HEK293 (cell line): ENCODE results near the gene REPS2.

Experiments
- CTCF ChIA-PET: fragments of 350-600 bp; formaldehyde crosslinking; extraction: SDS; loops from one replicate; lab custom pipeline; 2021; ENCODE audit warnings: antibody characterized with exemption; lab: Yijun Ruan, JAX
- POLR2A ChIA-PET: fragments of 300-600 bp; formaldehyde crosslinking; extraction: SDS; loops from one replicate; lab custom pipeline; 2020; ENCODE audit warnings: antibody characterized with exemption, inconsistent platforms; lab: Yijun Ruan, JAX
- H3K27ac ChIP-seq: fragments of 200-500 bp; sonication (Bioruptor generic); 2 replicates; pipeline ENCODE4 v1.5.1; 2014; ENCODE audit warnings: low read depth, low read length, control low read depth, inconsistent platforms; ENCODE audit errors: extremely low read depth
- H3K36me3 ChIP-seq, 2 experiments: fragments of 200-500 bp in 1 of 2; sonication (Bioruptor generic) in 1 of 2; 1 replicate in 1 of 2; 2 replicates in 1 of 2; pipeline ENCODE4 v1.5.1; 2014 to 2017; ENCODE audit warnings: inconsistent platforms in 2 of 2, low read length in 2 of 2; ENCODE audit not compliant: control insufficient read depth in 2 of 2, insufficient read depth in 1 of 2
- H3K4me1 ChIP-seq: fragments of 200-500 bp; sonication (Bioruptor generic); 2 replicates; pipeline ENCODE4 v1.5.1; 2014; ENCODE audit warnings: mild to moderate bottlenecking, low read length, inconsistent platforms; ENCODE audit not compliant: control insufficient read depth, insufficient read depth
- H3K4me3 ChIP-seq: 2 replicates; pipeline ENCODE4 v1.5.1; 2011; ENCODE audit warnings: low read depth, mild to moderate bottlenecking, control low read depth, low read length, moderate library complexity
- H3K9me3 ChIP-seq: fragments of 200-500 bp; sonication (Bioruptor generic); 2 replicates; pipeline ENCODE4 v1.5.1; 2014; ENCODE audit warnings: low read depth, low read length, inconsistent platforms; ENCODE audit not compliant: control insufficient read depth, insufficient read depth
- GLIS1 ChIP-seq: fragments of 450-650 bp; formaldehyde crosslinking; IDR thresholded peaks from 2 replicates; pipeline ENCODE4 v1.5.1; 2016; ENCODE audit warnings: missing biosample characterization, missing genetic modification characterization
- HOXD13 ChIP-seq: sonication (generic); formaldehyde crosslinking; IDR thresholded peaks from 2 replicates; pipeline ENCODE4 v1.8.0; 2022; ENCODE audit warnings: missing genetic modification reagents, borderline replicate concordance
- ZFP3 ChIP-seq: fragments of 450-650 bp; formaldehyde crosslinking; IDR thresholded peaks from 2 replicates; pipeline ENCODE4 v1.5.1; 2016; ENCODE audit warnings: low read depth, missing biosample characterization, missing genetic modification characterization
- ZIC2 ChIP-seq: fragments of 450-650 bp; formaldehyde crosslinking; IDR thresholded peaks from 2 replicates; pipeline ENCODE4 v1.5.1; 2016; ENCODE audit warnings: missing biosample characterization, missing genetic modification characterization
- ZNF132 ChIP-seq: fragments of 450-650 bp; formaldehyde crosslinking; IDR thresholded peaks from 2 replicates; pipeline ENCODE4 v1.5.1; 2017; ENCODE audit warnings: missing biosample characterization, missing genetic modification characterization, borderline replicate concordance
- ZNF140 ChIP-seq: fragments of 450-650 bp; formaldehyde crosslinking; IDR thresholded peaks from 2 replicates; pipeline ENCODE4 v1.5.1; 2016; ENCODE audit warnings: missing biosample characterization, missing genetic modification characterization
- ZNF174 ChIP-seq: fragments of 450-650 bp; formaldehyde crosslinking; IDR thresholded peaks from 2 replicates; pipeline ENCODE4 v1.5.0; 2017; ENCODE audit warnings: missing biosample characterization, mild to moderate bottlenecking, missing genetic modification characterization
- ZNF48 ChIP-seq: fragments of 450-650 bp; formaldehyde crosslinking; IDR thresholded peaks from 2 replicates; pipeline ENCODE4 v1.5.1; 2016; ENCODE audit warnings: missing biosample characterization, missing genetic modification characterization
- TF ChIP-seq, protein P1 (sequence below): fragments of 450-650 bp; formaldehyde crosslinking; IDR thresholded peaks from 2 replicates; pipeline ENCODE4 v1.5.1; 2017; ENCODE audit warnings: missing biosample characterization, missing genetic modification characterization
- TF ChIP-seq, protein P2 (sequence below): fragments of 450-650 bp; formaldehyde crosslinking; IDR thresholded peaks from 2 replicates; pipeline ENCODE4 v1.5.0; 2017; ENCODE audit warnings: missing biosample characterization, missing genetic modification characterization, borderline replicate concordance
- TF ChIP-seq, protein P3 (sequence below): fragments of 450-650 bp; formaldehyde crosslinking; IDR thresholded peaks from 2 replicates; pipeline ENCODE4 v1.5.1; 2016; ENCODE audit warnings: missing biosample characterization, missing genetic modification characterization
- TF ChIP-seq, protein P4 (sequence below): fragments of 450-650 bp; formaldehyde crosslinking; IDR thresholded peaks from 2 replicates; pipeline ENCODE4 v1.5.1; 2016; ENCODE audit warnings: missing biosample characterization, missing genetic modification characterization, low read depth
- TF ChIP-seq, protein P5 (sequence below): fragments of 450-650 bp; formaldehyde crosslinking; IDR thresholded peaks from 2 replicates; pipeline ENCODE4 v1.5.1; 2016; ENCODE audit warnings: missing biosample characterization, missing genetic modification characterization
- TF ChIP-seq, protein P6 (sequence below): fragments of 450-650 bp; formaldehyde crosslinking; IDR thresholded peaks from 2 replicates; pipeline ENCODE4 v1.5.1; 2016; ENCODE audit warnings: missing biosample characterization, missing genetic modification characterization
- TF ChIP-seq, protein P7 (sequence below): fragments of 450-650 bp; formaldehyde crosslinking; IDR thresholded peaks from 2 replicates; pipeline ENCODE4 v1.5.1; 2016; ENCODE audit warnings: missing biosample characterization, missing genetic modification characterization
- TF ChIP-seq, protein P8 (sequence below): fragments of 450-650 bp; formaldehyde crosslinking; IDR thresholded peaks from 2 replicates; pipeline ENCODE4 v1.5.1; 2016; ENCODE audit warnings: missing biosample characterization, missing genetic modification characterization

Gene REPS2

DNA sequence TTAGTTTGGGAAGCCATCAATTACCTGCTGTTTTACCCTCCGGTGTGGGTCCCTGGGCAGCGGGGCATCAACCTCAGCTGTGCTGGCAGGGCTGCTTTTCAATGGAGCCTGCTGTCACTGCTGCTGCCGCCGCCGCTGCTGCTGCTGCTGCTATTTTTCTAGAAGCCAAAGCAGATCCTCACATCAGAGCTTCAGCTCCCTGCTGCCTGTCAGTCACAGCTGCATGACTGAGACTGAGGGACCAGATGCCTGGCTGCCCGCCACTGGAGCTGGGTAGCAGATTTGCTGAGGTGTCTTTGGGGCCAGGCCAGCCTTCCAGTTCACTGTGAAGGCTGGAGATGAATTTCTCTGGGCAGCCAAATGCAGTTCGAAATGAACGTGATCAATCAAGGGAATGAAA lies 228.2 kb downstream of the REPS2 start (continued):
- no peak for TF ChIP-seq ZIC2 (tag by site-specific recombination)
- no peak for TF ChIP-seq ZNF140

DNA sequence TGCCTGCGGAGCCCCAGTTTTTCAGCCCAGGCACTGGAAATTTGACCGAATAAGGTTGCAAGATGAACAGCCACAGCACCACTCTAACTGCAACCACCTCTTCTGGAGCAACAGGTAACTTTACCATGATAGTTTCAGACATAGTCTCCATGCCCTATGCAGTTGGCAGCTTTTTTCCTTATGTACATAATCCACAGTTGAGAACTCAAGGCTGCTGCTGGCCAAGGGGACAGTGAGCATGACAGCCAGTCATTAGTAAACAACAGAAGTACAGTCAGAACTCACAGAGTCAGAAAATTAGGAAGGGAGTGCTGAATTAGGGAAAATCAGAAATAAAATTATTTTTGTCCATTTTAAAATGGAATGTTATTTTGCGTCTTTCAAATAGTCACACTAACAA lies 235.9 kb downstream of the REPS2 start:
- H3K4me3 ChIP-seq: no peak overlapping the region
- no peaks in the 10 kb centered on the region for H3K9me3 ChIP-seq
- H3K27ac ChIP-seq: no peak overlapping the region
- no peaks in the 10 kb centered on the region for H3K36me3 ChIP-seq
- TF ChIP-seq ZNF132 (no peak), HOXD13 (no peak)
- TF ChIP-seq, protein P1, sequence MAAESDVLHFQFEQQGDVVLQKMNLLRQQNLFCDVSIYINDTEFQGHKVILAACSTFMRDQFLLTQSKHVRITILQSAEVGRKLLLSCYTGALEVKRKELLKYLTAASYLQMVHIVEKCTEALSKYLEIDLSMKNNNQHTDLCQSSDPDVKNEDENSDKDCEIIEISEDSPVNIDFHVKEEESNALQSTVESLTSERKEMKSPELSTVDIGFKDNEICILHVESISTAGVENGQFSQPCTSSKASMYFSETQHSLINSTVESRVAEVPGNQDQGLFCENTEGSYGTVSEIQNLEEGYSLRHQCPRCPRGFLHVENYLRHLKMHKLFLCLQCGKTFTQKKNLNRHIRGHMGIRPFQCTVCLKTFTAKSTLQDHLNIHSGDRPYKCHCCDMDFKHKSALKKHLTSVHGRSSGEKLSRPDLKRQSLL (tag by site-specific recombination): no peak
- TF ChIP-seq, protein P2, sequence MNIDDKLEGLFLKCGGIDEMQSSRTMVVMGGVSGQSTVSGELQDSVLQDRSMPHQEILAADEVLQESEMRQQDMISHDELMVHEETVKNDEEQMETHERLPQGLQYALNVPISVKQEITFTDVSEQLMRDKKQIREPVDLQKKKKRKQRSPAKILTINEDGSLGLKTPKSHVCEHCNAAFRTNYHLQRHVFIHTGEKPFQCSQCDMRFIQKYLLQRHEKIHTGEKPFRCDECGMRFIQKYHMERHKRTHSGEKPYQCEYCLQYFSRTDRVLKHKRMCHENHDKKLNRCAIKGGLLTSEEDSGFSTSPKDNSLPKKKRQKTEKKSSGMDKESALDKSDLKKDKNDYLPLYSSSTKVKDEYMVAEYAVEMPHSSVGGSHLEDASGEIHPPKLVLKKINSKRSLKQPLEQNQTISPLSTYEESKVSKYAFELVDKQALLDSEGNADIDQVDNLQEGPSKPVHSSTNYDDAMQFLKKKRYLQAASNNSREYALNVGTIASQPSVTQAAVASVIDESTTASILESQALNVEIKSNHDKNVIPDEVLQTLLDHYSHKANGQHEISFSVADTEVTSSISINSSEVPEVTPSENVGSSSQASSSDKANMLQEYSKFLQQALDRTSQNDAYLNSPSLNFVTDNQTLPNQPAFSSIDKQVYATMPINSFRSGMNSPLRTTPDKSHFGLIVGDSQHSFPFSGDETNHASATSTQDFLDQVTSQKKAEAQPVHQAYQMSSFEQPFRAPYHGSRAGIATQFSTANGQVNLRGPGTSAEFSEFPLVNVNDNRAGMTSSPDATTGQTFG (tag by site-specific recombination): no peak
- TF ChIP-seq, protein P3, sequence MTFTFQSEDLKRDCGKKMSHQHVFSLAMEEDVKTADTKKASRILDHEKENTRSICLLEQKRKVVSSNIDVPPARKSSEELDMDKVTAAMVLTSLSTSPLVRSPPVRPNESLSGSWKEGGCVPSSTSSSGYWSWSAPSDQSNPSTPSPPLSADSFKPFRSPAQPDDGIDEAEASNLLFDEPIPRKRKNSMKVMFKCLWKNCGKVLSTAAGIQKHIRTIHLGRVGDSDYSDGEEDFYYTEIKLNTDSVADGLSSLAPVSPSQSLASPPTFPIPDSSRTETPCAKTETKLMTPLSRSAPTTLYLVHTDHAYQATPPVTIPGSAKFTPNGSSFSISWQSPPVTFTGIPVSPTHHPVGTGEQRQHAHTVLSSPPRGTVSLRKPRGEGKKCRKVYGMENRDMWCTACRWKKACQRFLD (tag by site-specific recombination): no peak
- TF ChIP-seq, all 188 proteins: peak for 0
- H3K4me1 ChIP-seq: no peaks in the 10 kb centered on the region
- CTCF ChIA-PET: no interaction called here
- POLR2A ChIA-PET: no interaction called here

DNA sequence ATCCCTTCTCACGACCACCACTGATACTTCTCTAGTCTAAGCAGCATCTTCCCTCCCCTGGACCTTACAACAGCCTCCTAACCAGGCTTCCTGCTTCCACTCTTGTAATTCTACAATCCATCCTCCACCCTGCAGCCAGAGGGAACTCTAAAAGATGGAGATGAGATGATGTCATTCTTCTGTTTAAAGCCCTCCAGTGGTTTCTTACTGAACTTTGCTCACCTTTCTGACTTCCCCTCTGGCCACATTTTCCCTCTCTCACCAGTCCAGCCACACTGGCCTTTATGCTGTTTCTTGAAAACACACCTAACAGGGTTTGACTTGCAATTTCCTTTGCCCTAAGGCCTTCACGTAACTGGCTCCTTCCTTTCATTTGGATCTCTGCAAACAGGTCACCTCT lies 237.1 kb downstream of the REPS2 start:
- no peaks in the 10 kb centered on the region for H3K36me3 ChIP-seq
- no peak overlapping the region for H3K27ac ChIP-seq
- no peaks in the 10 kb centered on the region for H3K9me3 ChIP-seq
- H3K4me3 ChIP-seq: no peak overlapping the region
- ChIA-PET POLR2A (no interaction called here), CTCF (no interaction called here)
- no peaks in the 10 kb centered on the region for H3K4me1 ChIP-seq
- TF ChIP-seq, protein P4, sequence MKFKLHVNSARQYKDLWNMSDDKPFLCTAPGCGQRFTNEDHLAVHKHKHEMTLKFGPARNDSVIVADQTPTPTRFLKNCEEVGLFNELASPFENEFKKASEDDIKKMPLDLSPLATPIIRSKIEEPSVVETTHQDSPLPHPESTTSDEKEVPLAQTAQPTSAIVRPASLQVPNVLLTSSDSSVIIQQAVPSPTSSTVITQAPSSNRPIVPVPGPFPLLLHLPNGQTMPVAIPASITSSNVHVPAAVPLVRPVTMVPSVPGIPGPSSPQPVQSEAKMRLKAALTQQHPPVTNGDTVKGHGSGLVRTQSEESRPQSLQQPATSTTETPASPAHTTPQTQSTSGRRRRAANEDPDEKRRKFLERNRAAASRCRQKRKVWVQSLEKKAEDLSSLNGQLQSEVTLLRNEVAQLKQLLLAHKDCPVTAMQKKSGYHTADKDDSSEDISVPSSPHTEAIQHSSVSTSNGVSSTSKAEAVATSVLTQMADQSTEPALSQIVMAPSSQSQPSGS: peak; percentile 76
- TF ChIP-seq, protein P5, sequence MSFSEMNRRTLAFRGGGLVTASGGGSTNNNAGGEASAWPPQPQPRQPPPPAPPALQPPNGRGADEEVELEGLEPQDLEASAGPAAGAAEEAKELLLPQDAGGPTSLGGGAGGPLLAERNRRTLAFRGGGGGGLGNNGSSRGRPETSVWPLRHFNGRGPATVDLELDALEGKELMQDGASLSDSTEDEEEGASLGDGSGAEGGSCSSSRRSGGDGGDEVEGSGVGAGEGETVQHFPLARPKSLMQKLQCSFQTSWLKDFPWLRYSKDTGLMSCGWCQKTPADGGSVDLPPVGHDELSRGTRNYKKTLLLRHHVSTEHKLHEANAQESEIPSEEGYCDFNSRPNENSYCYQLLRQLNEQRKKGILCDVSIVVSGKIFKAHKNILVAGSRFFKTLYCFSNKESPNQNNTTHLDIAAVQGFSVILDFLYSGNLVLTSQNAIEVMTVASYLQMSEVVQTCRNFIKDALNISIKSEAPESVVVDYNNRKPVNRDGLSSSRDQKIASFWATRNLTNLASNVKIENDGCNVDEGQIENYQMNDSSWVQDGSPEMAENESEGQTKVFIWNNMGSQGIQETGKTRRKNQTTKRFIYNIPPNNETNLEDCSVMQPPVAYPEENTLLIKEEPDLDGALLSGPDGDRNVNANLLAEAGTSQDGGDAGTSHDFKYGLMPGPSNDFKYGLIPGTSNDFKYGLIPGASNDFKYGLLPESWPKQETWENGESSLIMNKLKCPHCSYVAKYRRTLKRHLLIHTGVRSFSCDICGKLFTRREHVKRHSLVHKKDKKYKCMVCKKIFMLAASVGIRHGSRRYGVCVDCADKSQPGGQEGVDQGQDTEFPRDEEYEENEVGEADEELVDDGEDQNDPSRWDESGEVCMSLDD: no peak

DNA sequence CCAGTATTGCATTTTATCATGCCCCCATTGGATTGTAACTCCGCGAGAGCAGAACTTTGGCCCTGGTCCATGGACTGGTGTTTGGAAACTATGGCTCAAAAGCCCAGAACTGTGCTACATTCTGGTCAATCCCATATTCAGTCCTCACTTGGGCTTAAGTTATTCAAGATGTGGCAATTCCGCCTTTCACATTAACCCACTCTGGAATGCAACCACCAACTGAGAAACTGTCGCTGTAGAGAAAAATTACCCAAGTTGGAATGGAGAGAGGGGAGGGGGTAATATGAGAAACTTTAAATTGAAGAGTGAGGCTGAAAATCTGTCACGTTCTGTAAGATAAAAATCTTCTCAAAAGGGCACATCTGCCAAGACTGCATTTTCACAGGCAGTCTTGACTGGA lies 239.0 kb downstream of the REPS2 start:
- ChIA-PET CTCF (no interaction called here), POLR2A (no interaction called here)
- H3K36me3 ChIP-seq: no peaks in the 10 kb centered on the region
- no peaks in the 10 kb centered on the region for H3K9me3 ChIP-seq
- H3K4me3 ChIP-seq: no peak overlapping the region
- H3K27ac ChIP-seq: no peak overlapping the region
- no peaks in the 10 kb centered on the region for H3K4me1 ChIP-seq
- TF ChIP-seq ZNF48 (tag by site-specific recombination) (no peak), GLIS1 (tag by site-specific recombination) (no peak), ZFP3 (tag by site-specific recombination) (no peak), ZNF174 (tag by site-specific recombination) (no peak)
- TF ChIP-seq, protein P6, sequence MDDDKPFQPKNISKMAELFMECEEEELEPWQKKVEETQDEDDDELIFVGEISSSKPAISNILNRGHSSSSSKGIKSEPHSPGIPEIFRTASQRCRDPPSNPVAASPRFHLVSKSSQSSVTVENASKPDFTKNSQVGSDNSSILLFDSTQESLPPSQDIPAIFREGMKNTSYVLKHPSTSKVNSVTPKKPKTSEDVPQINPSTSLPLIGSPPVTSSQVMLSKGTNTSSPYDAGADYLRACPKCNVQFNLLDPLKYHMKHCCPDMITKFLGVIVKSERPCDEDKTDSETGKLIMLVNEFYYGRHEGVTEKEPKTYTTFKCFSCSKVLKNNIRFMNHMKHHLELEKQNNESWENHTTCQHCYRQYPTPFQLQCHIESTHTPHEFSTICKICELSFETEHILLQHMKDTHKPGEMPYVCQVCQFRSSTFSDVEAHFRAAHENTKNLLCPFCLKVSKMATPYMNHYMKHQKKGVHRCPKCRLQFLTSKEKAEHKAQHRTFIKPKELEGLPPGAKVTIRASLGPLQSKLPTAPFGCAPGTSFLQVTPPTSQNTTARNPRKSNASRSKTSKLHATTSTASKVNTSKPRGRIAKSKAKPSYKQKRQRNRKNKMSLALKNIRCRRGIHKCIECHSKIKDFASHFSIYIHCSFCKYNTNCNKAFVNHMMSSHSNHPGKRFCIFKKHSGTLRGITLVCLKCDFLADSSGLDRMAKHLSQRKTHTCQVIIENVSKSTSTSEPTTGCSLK: no peak
- TF ChIP-seq, protein P7, sequence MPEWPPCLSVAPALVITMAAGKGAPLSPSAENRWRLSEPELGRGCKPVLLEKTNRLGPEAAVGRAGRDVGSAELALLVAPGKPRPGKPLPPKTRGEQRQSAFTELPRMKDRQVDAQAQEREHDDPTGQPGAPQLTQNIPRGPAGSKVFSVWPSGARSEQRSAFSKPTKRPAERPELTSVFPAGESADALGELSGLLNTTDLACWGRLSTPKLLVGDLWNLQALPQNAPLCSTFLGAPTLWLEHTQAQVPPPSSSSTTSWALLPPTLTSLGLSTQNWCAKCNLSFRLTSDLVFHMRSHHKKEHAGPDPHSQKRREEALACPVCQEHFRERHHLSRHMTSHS: no peak
- TF ChIP-seq, protein P8, sequence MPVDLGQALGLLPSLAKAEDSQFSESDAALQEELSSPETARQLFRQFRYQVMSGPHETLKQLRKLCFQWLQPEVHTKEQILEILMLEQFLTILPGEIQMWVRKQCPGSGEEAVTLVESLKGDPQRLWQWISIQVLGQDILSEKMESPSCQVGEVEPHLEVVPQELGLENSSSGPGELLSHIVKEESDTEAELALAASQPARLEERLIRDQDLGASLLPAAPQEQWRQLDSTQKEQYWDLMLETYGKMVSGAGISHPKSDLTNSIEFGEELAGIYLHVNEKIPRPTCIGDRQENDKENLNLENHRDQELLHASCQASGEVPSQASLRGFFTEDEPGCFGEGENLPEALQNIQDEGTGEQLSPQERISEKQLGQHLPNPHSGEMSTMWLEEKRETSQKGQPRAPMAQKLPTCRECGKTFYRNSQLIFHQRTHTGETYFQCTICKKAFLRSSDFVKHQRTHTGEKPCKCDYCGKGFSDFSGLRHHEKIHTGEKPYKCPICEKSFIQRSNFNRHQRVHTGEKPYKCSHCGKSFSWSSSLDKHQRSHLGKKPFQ: no peak
